Cardiac septum (tissue), 1 donor: ENCODE measurements around the gene DDX54. TPM values are rescaled to one million over a fixed set of nuclear protein-coding genes. Genes with fewer than 3 reads are reported as not detected.
"Not testable (repeated sequence)": the region's sequence is repeated elsewhere in the genome, so short reads cannot be mapped to it uniquely, and the experiment has no call there.

ENCODE experiments used
- DNase-seq: peaks from one replicate; pipeline ENCODE4 v3.0.0-alpha.2; 2020; ENCODE audit warnings: low spot score
- intact Hi-C: fragments of 100-400 bp; cut with DNase I; formaldehyde crosslinking; loops from one replicate; pipeline ENCODE4 v1.14.0; 2022
- total RNA-seq: library from RNA; stranded (reverse); fragmentation: NEBNext Ultra II Directional; extraction: Animal tissue kit (Norgen Biotek cat#: 25700); gene quantifications from one replicate; pipeline ENCODE4 v1.2.1, GENCODE V29; 2021
- donor health status: DM: no; HTN: no; CAD: no.

The DDX54 gene
- total RNA-seq, 1 donor from 2014 or later = 35.5 TPM

DNA sequence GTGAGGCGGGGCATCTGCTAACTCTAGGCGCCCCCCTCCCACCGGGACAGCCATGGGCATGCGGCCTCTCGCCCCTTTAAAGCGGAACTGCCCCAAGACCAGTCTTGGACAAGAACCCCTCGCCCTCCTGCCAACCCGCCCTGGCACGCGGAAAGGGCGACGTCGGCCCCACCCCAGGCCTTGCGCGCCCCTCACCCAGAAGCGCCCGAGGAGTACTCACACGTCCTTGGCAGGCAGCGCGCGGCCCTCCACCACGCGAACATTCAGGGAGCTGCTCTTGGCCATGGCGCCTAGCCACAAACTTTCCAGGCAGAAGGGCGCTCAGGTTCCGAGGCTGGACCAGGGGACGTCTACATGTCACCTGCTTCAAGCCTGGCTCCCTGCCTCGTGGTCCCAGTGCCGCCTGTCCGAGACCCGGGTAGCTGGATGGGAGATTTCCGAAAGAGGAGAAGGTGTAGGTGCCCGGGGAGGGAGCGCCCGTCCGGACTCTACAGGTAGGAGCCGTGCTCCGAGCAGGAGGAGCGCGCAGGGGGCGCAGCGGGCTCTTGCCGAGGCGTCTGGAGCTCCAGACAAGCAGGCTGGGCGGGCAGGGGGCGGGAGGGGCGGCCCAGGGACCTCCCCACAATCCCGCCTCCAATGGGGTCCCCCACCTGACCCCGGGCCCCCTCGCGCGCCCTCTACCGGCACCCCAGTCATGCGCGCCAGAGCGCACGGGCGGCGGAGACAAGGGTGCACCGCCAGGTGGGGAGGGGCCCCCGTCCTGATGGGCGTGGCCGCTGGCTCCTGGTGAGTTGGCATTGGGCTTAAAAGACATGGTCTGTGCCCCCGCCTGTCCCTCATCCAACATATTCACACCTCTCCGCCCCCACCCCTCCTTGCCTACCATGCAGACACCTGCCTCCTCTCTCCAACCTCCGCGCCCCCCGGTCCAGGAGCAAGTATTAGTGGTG lies 49.8 kb downstream of the DDX54 start, which contains the start of gene RASAL1:
TSS of gene RASAL1 (minus strand) at position 584 of the 950 bp plus-strand sequence. CDS start at position 285, 299 bp downstream.
- no peak for DNase-seq
- intact Hi-C loops = no loop called here

DNA sequence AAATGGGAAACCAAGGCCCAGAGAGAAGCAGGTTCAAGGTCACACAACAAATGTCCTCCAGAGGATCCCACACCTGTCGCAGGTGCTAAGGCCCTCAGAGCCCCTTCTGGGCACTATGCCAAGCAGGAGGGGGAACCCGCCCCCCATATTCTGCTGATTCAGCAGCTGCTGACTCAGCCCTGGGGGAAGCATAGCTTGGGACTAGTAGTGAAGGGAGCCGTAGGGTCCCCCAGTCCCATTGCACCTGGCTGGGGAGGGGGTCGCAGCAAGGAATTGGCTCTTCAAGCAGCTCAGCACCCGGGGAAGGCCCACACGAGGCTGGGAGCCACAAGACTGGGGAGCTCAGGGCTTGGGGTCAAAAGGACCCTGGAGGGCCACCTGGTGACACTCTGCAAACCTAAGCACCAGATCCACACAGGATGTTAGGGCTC lies 50.7 kb downstream of the DDX54 start:
- DNase-seq = no peak
- intact Hi-C loops = no loop called here

DNA sequence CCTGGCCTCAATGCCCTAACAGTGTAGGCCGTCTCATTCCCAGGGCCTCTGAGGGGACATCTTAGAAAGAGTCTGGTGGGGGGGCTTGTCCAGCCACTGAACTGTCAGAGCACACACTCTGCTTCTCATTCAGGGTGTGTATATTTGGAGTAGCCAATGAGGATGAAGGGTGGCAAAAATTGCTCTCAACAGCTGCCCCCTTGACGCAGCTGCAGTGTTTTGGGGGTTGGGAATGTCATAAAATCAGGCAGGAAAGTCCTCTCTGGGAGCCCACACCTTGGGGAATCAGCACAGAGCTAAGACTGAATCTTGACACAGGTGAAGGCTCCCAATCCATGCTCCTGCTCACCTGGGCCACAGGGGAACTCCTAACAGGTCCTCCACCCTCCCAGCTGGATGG lies 51.2 kb downstream of the DDX54 start:
- DNase-seq = no peak
- intact Hi-C loops = no loop called here

DNA sequence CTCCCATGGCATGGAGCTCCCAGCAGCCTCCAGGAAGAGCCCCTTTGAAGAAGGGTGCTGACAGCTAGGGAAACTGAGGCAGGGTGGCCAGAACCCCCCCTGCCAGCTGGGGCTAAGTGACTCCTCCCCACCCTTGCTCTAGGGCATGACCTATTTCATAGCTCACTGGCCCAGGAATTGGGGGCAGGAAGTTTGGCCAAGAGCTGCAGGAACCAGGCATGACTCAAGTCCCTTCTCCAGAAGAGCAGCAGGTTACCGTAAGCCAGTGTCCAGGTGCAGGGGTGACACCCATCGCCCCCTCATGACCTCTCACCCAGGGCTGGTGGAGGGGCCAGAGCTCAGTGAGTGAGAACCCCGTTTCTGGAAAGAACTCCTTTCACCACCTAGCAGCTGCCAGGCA lies 51.6 kb downstream of the DDX54 start:
- intact Hi-C loops = no loop called here
- DNase-seq = no peak

DNA sequence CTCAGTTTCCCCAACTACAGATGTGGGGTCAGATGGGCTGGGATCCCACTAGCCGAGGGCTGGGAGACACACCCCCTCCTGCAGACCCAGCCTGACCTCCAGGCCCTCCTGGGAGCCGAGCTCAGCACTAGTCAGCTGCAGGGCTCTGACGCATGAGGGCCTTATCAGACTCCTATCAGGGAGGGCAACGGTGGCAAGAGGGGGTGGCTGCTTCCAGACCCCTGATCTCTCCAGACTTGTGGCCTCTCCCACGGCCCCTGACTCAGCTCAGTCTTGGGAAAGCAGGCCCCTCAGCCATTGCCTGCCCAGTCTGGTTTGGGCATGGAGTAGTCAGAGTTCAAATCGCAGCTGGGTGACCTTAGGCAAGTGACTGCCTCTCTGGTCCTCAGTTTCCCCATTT lies 52.2 kb downstream of the DDX54 start:
- no peak for DNase-seq
- intact Hi-C loops = no loop called here

DNA sequence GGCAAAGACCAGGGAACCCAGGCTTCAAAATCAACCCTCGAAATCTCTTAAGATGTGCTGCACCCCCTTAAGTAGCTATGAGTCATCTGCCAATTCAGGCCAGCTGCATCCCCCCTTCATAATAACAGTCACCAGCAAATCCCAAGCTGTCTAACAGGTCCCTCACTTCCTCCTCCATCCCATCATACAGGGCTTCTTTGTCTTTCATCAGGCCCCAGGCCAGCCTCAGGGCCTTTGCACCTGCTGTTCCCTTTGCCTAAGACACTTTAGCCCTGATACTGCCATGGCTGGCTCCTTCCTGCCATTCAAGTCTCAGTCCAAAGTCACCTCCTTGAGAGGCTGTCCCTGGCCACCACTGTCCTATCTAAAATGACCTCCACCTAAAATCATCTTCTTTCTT lies 53.7 kb downstream of the DDX54 start:
- intact Hi-C loops = no loop called here
- no peak for DNase-seq

DNA sequence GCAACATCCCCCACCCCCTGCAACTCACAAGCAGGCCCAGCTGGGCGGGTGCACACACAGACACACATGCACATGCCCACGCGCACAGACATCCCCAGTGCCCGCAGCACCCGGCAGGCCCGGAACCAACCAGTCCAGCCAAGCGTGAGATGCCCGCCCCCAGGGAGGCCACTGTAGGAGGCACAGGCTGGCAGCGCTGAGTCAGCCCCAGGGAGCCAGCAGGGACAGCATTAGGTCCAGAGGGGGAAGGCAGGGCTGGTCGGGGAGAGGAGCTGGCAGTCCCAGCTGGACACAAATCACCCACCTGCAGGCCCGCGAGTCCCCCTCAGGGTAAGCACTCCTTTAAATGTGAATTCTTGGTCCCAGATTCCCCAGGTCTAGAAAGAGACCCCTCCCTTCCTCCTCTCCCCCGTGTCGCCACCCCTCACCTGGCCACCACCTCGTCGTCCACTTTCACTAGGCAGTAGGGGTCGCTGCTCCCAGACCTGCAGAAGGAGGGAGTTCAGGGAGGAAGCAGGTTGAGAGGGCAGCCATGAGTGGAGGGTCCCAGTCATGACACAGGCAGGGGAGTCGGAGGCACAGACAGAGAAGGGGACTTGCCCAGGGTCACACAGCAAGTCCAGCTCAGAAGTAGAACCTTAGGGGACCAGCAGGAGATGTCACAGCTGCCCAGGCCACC lies 54.7 kb downstream of the DDX54 start:
- intact Hi-C loops = no loop called here

DNA sequence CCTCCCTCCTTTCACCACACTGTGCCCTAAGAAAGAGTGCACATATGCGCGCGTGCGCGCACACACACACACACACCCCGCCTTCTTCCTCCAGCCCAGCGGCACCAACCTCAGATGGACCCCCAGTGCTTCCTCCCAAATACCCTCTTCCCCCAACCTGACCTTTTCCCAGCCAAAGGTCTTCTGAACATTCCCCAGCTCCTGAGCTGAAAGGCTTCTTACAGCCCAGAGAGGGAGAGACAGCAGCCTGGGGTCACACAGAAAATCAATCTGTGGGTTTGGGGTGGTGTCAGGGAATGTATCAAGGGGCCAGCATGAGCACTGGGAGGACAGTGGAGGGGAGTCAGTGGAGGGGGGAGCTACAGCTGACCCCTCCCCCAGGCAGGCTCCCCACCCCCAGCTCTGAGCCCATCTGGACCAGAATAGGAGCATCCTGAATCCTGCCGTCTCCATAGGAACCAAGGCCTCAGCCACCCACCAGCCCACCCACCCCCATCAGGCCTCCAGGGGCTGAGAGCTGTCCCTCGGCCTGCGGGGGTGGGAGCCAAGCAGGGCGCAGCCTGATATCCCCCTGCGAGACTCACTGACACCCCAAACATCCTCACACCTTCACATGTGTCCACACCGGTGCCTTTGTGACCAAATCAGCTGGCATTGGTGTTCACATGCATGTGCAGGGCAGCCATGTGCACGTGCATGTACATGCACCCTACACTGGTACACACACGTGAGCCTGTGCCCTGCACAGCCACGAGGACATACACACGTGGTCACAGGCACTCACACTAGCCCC lies 55.4 kb downstream of the DDX54 start:
- no peak for DNase-seq
- intact Hi-C loops = no loop called here

More for the DNA sequence above, 54.7 kb downstream of the DDX54 start:
- no peak for DNase-seq

DNA sequence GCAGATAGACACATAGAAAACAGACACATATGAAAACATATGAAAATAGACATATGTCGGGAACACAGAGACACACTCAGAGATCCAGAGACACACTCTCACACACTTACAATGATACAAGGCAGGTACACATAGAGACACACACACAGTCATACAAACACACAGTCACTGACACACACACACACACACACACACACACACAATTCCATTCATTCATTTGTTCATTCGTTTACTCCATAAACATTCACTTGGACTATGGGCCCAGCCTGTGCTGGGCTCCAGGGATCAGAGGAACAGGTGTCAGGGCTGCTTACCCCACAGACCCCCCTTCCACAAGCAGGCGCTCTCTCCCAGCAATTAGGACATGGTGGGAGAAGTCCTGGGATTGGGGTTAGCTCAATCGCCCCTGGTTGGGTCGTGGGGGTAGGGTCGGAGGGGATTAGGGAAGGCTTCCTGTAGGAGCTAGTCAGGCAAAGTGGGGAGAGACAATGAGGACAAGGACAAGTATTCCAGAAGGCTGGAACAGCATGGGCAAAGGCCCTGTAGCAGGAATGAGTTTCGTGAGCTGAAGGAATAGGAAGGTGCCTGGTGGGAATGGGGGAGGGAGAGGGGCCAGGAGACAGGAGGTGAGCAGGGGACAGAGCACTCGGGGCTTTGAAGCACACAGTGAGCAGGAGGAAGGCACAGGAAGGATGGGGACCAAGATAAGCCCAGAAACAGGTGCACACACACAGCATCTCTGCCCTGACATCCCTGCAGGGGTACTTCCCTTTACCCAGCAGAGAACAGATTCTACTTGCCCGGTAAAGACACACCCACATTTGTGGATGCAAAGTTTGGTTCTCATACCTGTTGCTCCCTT lies 56.2 kb downstream of the DDX54 start:
- intact Hi-C loops = no loop called here

DNA sequence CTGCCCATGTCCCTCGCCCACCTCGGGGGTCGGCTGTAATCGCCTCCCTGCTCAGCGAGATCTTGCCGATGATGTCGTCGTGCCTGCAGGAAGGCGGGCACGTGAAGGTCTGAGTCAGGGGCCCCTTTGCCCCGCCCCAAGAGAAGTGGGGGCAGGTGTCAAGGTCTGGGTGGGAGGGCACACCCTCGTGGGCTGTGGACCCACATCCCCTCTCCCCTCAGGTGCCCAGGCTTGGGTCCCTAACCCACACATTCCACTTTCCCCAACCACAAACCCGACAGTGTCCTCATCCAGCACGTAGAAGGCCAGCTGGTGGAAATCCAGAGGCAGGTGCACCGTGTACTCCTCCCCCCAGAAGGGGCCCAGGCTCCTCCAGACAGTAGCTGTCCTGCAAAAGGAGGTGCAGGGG lies 57.5 kb downstream of the DDX54 start:
- intact Hi-C loops = no loop called here
- DNase-seq = no peak

More for the DNA sequence above, 56.2 kb downstream of the DDX54 start:
- DNase-seq = no peak

DNA sequence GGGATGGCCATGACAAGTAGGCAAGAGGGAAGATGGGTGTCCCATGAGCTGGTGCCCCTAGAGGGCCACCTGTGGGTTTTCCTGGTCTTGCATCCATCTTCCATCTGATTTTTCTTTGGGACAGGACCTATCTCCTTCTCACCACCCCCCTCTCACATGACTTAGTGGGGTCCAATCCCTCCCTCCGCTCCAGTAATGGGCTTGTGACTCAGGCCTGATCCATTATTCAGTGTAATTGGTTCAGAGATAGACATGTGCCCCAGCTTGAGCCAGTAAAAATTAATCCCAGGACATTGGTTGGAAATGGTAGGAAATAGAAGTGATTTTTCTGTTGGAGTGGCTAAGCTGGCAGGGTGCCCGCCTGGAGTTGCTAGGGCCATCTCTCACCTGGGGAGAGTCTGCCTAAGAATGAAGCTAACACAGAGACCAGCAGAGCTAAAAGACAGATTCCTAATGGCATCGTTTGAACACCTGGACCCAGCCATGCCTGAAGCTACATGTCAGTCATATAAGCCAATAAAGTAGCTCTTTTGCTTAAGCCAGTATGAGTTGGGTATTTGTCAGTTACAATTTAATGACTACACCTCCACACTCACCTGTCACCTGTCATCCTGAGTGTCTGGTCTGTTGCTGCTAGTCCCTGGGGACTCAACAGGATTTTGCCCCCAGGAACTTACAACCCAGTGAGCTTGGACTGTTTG lies 64.5 kb downstream of the DDX54 start:
- DNase-seq = no peak
- intact Hi-C loops = no loop called here

DNA sequence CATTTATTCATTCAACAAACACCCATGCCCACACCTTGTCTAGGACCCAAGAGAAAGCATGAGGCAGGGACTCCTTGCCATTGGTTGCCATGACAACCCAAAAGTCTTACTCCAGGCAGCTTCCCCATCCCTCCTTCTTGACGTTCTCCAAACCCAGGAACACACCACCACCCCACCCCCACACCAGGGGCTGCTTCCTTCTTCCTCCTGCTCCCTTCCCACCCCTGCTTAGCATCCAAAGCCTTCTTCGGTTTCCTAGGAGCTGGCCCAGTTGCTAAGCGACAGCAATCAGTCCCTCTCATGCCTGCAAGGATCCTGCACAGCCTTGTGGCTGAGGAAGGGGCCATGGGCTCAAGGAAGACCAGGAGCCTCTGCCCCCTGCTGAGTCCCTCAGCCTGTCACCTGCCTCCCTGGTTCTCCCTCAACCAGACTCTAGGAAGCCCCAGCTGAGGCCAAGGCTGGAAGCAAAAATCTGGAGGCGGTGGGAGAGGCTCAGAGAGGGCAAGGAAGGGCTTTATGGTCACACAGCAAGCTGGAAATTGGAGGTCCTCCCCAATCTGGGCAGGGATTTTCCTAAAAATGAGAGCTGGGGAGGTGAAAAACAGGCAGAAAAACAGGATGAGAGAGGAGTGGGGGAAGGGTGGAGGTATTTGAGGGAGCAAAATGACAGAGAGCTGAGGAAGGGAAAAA lies 65.2 kb downstream of the DDX54 start:
- DNase-seq = no peak
- intact Hi-C loops = no loop called here

DNA sequence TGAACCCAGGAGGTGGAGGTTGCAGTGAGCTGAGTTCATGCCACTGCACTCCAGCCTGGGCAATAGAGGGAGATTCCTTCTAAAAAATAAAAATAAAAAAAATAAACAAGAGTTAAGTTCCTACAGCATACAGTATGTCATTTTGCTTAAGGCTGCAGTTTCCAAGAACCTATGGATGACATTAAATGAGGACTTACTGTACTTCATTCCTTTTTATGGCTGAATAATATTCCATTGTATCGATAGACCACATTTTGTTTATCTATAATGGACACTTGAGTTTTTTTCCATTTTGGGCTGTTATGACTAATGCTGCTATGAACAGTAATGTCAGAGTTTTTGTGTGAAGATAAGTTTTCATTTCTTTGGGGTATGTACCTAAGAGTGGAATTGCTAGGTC lies 67.1 kb downstream of the DDX54 start:
- intact Hi-C loops = no loop called here
- DNase-seq = no peak

DNA sequence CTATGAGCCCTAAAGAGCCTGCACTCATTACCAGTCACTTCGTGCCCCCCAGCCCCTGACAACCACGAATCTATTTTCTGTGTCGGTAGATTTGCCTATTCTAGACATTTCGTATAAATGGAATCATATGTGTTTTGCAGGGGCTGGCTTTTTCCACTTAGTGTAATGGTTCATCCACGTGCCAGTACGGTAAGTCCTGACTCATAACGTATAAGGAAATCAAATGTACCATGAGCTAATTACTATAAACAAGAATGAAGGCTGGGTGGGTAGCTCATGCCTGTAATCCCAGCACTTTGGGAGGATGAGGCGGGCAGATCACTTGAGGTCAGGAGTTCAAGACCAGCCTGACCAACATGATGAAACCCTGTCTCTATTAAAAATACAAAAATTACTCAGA lies 67.6 kb downstream of the DDX54 start:
- intact Hi-C loops, DNase-seq: not testable (repeated sequence)

DNA sequence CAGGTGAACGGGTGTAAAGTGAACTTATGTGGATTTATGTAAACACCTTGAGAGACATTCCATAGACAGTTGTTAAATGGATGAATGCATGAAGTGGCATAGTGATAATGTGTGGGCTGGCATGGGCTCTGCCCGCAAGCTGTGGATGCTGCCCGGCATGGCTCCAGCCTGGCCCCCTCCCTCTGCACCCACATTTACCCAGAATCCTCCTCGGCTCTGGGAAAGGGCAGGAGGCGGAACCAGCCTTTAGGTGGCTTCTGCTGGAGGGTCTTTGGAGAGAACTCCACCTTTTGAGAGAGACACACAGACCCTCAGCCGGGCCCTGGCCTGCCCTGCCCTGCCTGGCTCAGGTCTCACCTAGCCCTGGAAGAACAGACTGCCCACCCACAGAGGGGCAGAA lies 68.4 kb downstream of the DDX54 start:
- intact Hi-C loops = no loop called here
- DNase-seq = no peak

DNA sequence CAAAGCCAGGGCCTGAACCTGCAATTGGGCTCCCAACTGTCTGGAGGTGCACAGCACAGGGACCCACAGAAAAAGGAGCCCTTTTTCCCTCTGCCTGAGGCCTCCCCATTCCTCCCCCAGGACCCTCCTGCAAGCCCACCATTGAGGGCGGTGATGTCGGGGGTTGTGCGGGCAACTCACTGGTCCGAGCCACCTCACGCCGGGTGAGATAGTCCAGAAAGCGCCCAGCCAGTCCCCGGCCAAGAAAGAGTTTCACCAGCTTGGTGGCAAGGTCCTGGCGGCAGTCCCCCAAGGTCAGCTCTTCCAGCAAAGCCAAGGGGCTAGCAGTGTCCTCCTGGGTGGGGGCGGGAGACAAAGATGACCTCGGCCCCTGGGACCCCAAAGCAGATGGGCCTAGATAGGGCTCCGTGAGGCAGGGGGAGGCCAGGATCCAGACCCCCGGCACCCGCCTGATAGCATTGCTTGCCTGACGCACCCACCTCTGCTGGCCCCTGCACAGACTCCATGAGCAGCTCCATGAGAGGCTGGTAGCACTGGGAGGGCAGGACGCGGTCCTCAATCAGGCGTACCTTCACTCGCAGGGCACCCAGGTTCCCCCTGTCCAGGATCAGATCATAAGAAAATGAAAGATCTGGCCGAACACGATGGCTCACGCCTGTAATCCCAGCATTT lies 69.7 kb downstream of the DDX54 start:
- intact Hi-C loops = no loop called here
- DNase-seq = no peak

DNA sequence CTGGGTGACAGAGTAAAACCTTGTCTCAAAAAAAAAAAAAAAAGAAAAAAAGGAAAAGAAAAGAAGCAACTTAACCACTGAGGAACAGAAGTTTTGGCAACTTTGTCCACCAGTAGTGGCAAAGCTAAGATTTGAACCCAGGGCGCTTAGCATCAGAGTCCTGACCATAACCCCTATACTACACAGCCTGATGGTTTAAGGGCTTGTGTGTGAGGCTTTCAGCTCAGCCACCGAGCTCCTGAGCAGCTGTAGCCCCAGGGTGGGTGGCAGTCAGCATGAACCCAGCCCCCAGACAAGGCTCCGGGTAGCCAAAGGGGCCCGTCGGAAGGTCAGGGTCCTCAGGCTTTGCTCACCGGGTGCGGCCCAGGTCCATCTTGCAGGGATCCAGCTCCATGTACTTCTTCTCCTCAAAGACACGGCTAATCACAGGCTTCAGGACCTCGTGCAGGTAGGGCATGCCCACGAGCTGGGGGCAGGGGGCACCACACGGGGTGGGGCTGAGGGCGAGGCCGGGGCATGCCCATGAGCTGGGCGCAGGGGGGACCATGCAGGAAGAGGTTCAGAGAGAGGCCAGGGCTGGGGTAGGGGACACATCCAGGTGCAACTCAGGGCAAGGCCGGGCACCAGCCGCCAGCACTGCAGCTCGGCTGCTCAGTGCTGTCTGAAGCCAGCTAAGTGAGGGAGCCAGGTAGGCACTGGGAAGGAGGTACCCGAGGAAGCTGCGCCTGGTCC lies 70.7 kb downstream of the DDX54 start:
- intact Hi-C loops = no loop called here
- DNase-seq = no peak
